Nephron progenitor cell (in vitro differentiated cells): ENCODE results near the gene UNC93B1.

Experiments used
- DNase-seq: peaks from one replicate; pipeline ENCODE4 v3.0.0; 2021
- H3K27ac Mint-ChIP-seq: 2 replicates; pipeline ENCODE4 v1.8.0; 2021; ENCODE audit warnings: mild to moderate bottlenecking, moderate library complexity, mixed read lengths
- H3K27me3 Mint-ChIP-seq: 2 replicates; pipeline ENCODE4 v1.8.0; 2021; ENCODE audit warnings: mild to moderate bottlenecking, low read depth, mixed read lengths; ENCODE audit not compliant: poor library complexity
- H3K36me3 Mint-ChIP-seq: 2 replicates; pipeline ENCODE4 v1.8.0; 2021; ENCODE audit warnings: low read depth, mixed read lengths
- H3K4me1 Mint-ChIP-seq: 2 replicates; pipeline ENCODE4 v1.8.0; 2021; ENCODE audit warnings: mixed read lengths
- H3K4me3 Mint-ChIP-seq: 2 replicates; pipeline ENCODE4 v1.8.0; 2021; ENCODE audit warnings: mild to moderate bottlenecking, moderate library complexity, mixed read lengths
- H3K9me3 Mint-ChIP-seq: 2 replicates; pipeline ENCODE4 v1.8.0; 2021; ENCODE audit warnings: mild to moderate bottlenecking, moderate library complexity, mixed read lengths
- CTCF ChIP-seq: fragments of 200-600 bp; sonication (generic); IDR thresholded peaks from 2 replicates; pipeline ENCODE4 v1.5.0; 2021; ENCODE audit warnings: antibody characterized with exemption

Gene UNC93B1

DNA sequence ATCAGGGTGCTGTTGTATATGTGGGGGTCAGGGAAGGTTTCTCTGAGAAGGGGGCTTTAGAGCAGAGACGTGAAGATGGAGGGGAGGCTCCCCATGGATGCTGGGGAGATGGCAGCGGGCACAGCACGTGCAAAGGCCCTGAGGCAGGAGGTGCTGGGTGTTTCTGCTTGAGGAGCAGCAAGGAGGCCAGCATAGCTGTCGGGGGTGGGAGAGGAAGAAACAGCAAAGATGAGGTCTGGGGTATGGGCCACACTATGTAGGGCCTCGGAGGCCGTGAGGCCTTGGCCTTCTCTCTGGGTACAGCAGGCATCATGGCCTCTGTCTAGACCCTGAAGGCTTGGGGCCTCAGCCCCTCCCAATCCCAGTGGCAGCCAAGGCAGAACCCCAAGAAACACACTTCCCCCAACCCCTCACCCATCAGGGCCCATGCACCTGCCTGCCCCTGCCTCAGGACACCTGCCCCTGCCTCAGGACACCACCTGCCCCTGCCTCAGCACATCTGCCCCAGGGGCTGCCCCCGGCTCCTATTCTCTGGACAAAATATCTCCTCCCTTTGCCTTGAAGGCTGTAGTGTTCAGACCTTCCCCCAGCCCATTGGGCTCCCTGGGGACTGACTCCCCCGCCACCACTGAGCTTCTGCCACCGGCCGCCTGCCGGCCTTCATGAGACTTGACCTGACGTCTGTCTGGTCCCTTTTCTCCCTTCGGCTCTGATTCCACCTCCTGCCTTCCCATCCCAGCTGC is 12.4 kb upstream of the UNC93B1 start:
- DNase-seq = no peak
- H3K9me3 Mint-ChIP-seq = no peaks in the 10 kb centered on the region
- H3K27me3 Mint-ChIP-seq = peaks cover 4% of the 10 kb centered on the region
- H3K27ac Mint-ChIP-seq = no peak overlapping the region
- peaks cover 40% of the 10 kb centered on the region for H3K4me1 Mint-ChIP-seq
- H3K4me3 Mint-ChIP-seq = no peak overlapping the region
- TF ChIP-seq CTCF = no peak
- no peaks in the 10 kb centered on the region for H3K36me3 Mint-ChIP-seq

DNA sequence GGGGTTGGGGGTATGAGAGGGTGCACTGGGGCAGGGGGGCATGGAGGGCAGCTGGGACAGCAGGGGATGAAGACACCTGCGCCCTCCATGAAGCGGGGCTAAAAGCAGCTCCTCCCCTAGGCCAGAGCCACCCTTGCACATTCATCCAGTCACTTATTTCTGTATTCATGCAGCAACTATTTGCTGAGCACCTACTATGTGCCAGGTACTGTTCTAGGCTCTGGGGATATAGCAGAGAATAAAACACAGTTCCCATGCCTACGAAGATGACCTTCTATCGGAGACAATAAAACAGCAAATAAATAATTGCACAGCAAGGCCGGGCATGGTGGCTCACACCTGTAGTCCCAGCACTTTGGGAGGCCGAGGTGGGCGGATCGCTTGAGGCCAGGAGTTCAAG is 11.6 kb upstream of the UNC93B1 start:
- no peak for DNase-seq
- Mint-ChIP-seq H3K27ac (no peak overlapping the region), H3K4me3 (no peak overlapping the region), H3K27me3 (no peaks in the 10 kb centered on the region), H3K4me1 (peaks cover 39% of the 10 kb centered on the region), H3K36me3 (no peaks in the 10 kb centered on the region), H3K9me3 (no peaks in the 10 kb centered on the region)
- TF ChIP-seq CTCF = no peak

DNA sequence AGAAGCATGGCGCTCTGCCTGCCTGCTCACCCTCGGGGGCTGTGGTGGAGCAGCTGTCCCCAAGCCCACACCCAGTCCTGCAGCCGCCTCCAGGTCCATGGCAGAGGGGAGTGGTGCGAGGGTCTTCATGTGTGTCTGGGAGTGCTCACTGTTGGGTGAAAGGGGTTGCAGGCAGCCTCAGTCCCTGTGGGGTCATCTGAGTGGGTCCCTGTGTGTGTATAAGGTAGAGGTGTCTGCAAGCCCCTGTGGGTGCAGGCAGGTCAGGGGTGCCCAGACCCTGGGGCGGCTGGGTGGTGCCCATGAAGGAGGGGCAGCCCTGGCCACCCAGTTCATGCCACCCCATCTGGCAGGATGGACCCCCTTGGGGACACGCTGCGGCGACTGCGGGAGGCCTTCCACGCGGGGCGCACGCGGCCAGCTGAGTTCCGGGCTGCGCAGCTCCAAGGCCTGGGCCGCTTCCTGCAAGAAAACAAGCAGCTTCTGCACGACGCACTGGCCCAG is 11.1 kb upstream of the UNC93B1 start:
- no peak for DNase-seq
- TF ChIP-seq CTCF = no peak
- H3K4me3 Mint-ChIP-seq = no peak overlapping the region
- H3K36me3 Mint-ChIP-seq = no peaks in the 10 kb centered on the region
- H3K27me3 Mint-ChIP-seq = no peaks in the 10 kb centered on the region
- H3K27ac Mint-ChIP-seq = no peak overlapping the region
- no peaks in the 10 kb centered on the region for H3K9me3 Mint-ChIP-seq
- peaks cover 40% of the 10 kb centered on the region for H3K4me1 Mint-ChIP-seq

GRCh38 chr11:68014157-68014946 is 10.5 kb upstream of the UNC93B1 start:
- H3K9me3 Mint-ChIP-seq = no peaks in the 10 kb centered on the region
- H3K4me1 Mint-ChIP-seq = peaks cover 45% of the 10 kb centered on the region
- no peak for TF ChIP-seq CTCF
- no peaks in the 10 kb centered on the region for H3K27me3 Mint-ChIP-seq
- H3K4me3 Mint-ChIP-seq = no peak overlapping the region
- no peaks in the 10 kb centered on the region for H3K36me3 Mint-ChIP-seq
- DNase-seq = no peak
- no peak overlapping the region for H3K27ac Mint-ChIP-seq

DNA sequence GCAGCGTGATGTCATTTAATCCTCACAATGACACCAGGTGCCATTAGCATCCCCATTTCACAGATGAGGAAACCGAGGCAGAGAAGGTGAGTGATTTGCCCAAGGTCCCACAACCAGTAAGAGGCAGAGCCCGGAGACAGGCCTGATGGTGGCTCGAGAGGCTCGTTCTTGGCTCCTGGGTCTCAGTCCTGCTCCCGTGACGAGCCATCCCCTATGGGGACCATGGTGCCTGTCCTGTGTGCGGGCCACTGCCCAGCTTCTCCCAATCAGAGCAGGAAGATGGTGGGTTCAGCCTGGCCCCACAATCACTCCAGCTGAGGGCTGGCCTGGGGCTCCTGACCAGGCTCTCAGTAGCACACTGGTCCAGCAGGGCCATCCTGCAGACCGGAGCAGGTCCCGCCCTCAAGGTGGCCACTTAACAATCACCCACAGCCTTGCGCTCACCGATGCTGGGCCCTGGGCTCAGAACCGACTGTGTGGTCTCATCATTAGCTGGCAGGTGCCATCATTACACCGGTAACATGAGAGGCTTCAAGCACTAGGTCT is 9.8 kb upstream of the UNC93B1 start:
- Mint-ChIP-seq H3K27me3 (no peaks in the 10 kb centered on the region), H3K36me3 (no peaks in the 10 kb centered on the region), H3K27ac (no peak overlapping the region), H3K4me1 (peaks cover 47% of the 10 kb centered on the region), H3K4me3 (no peak overlapping the region), H3K9me3 (no peaks in the 10 kb centered on the region)
- DNase-seq = no peak
- TF ChIP-seq CTCF = no peak
